ENCODE data around the gene CBX7.

CBX7 gene

GRCh38 chr22:39146256-39147101 is 6.0 kb downstream of the CBX7 start:
- no peak for DNase-seq

GRCh38 chr22:39144101-39144767 is 8.2 kb downstream of the CBX7 start:
- peak; percentile 23 for DNase-seq

GRCh38 chr22:39142088-39142680 is 10.3 kb downstream of the CBX7 start:
- no peak for DNase-seq

GRCh38 chr22:39139933-39140332 is 12.5 kb downstream of the CBX7 start:
- DNase-seq: no peak

- DNase-seq: no peak
These were observed 14.0 kb downstream of the CBX7 start for GRCh38 chr22:39138357-39138997.

GRCh38 chr22:39136317-39136716 is 16.2 kb downstream of the CBX7 start:
- no peak for DNase-seq

GRCh38 chr22:39135092-39135896 is 17.2 kb downstream of the CBX7 start:
- peak; percentile 40 for DNase-seq

GRCh38 chr22:39134366-39135091 is 18.0 kb downstream of the CBX7 start:
- no peak for DNase-seq

GRCh38 chr22:39133871-39134270 is 18.6 kb downstream of the CBX7 start:
- DNase-seq: no peak

- no peak for DNase-seq
These were observed 19.5 kb downstream of the CBX7 start for GRCh38 chr22:39132871-39133524.

GRCh38 chr22:39132281-39132680 is 20.2 kb downstream of the CBX7 start:
- DNase-seq: no peak

- no peak for DNase-seq
These were observed 21.3 kb downstream of the CBX7 start for GRCh38 chr22:39130892-39131855.

GRCh38 chr22:39130152-39130704 is 22.3 kb downstream of the CBX7 start:
- DNase-seq: no peak

- no peak for DNase-seq
These were observed 22.7 kb downstream of the CBX7 start for GRCh38 chr22:39129746-39130145.

- no peak for DNase-seq
These were observed 23.4 kb downstream of the CBX7 start for GRCh38 chr22:39129081-39129480.

GRCh38 chr22:39128508-39128907 is 24.0 kb downstream of the CBX7 start:
- no peak for DNase-seq

GRCh38 chr22:39125622-39126021 is 26.9 kb downstream of the CBX7 start:
- DNase-seq: no peak

- no peak for DNase-seq
These were observed 28.5 kb downstream of the CBX7 start for GRCh38 chr22:39123751-39124581.

All from fibroblast of skin of right quadriceps (primary cell).